HEK293 (cell line): ENCODE measurements around the gene SGCB.

ENCODE experiments used
- ZFP3 ChIP-seq: fragments of 450-650 bp; formaldehyde crosslinking; IDR thresholded peaks from 2 replicates; pipeline ENCODE4 v1.5.1; 2016; ENCODE audit warnings: low read depth, missing biosample characterization, missing genetic modification characterization
- ZNF138 ChIP-seq: fragments of 450-650 bp; formaldehyde crosslinking; IDR thresholded peaks from 2 replicates; pipeline ENCODE4 v1.5.1; 2016; ENCODE audit warnings: missing biosample characterization, missing genetic modification characterization, borderline replicate concordance
- ZNF24 ChIP-seq: fragments of 450-650 bp; formaldehyde crosslinking; IDR thresholded peaks from 2 replicates; pipeline ENCODE4 v1.5.1; 2016; ENCODE audit warnings: missing biosample characterization, missing genetic modification characterization
- ZNF792 ChIP-seq: fragments of 450-650 bp; formaldehyde crosslinking; IDR thresholded peaks from 2 replicates; pipeline ENCODE4 v1.5.1; 2016; ENCODE audit warnings: missing biosample characterization, missing genetic modification characterization
- TF ChIP-seq, protein P1 (sequence below): fragments of 450-650 bp; formaldehyde crosslinking; IDR thresholded peaks from 2 replicates; pipeline ENCODE4 v1.5.1; 2016; ENCODE audit warnings: missing biosample characterization, missing genetic modification characterization
- TF ChIP-seq, protein P2 (sequence below): fragments of 450-650 bp; formaldehyde crosslinking; IDR thresholded peaks from 2 replicates; pipeline ENCODE4 v1.5.1; 2016; ENCODE audit warnings: missing biosample characterization, missing genetic modification characterization

DNA sequence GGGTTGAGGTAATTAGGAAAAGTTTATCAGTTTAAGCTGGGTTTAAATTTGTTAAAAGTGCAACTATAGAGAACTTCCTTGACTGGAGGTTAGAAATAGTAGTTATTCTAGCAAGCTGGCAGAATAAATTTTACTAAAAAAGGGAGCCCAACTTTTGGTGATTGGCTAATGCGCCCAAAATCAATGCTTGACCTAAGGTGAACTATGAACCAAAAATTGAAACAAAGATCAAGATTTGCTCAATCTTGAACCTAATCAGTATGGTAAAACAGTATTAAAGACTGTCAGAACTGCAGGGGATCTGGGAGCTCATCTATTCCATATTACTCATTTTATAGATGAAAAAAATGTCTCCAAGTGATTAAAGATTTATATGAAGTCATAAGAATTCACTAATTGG is 6.9 kb upstream of the SGCB start:
- TF ChIP-seq, protein P1, sequence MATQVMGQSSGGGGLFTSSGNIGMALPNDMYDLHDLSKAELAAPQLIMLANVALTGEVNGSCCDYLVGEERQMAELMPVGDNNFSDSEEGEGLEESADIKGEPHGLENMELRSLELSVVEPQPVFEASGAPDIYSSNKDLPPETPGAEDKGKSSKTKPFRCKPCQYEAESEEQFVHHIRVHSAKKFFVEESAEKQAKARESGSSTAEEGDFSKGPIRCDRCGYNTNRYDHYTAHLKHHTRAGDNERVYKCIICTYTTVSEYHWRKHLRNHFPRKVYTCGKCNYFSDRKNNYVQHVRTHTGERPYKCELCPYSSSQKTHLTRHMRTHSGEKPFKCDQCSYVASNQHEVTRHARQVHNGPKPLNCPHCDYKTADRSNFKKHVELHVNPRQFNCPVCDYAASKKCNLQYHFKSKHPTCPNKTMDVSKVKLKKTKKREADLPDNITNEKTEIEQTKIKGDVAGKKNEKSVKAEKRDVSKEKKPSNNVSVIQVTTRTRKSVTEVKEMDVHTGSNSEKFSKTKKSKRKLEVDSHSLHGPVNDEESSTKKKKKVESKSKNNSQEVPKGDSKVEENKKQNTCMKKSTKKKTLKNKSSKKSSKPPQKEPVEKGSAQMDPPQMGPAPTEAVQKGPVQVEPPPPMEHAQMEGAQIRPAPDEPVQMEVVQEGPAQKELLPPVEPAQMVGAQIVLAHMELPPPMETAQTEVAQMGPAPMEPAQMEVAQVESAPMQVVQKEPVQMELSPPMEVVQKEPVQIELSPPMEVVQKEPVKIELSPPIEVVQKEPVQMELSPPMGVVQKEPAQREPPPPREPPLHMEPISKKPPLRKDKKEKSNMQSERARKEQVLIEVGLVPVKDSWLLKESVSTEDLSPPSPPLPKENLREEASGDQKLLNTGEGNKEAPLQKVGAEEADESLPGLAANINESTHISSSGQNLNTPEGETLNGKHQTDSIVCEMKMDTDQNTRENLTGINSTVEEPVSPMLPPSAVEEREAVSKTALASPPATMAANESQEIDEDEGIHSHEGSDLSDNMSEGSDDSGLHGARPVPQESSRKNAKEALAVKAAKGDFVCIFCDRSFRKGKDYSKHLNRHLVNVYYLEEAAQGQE (tag by site-specific recombination): no peak
- TF ChIP-seq ZNF24: no peak
- TF ChIP-seq, protein P2, sequence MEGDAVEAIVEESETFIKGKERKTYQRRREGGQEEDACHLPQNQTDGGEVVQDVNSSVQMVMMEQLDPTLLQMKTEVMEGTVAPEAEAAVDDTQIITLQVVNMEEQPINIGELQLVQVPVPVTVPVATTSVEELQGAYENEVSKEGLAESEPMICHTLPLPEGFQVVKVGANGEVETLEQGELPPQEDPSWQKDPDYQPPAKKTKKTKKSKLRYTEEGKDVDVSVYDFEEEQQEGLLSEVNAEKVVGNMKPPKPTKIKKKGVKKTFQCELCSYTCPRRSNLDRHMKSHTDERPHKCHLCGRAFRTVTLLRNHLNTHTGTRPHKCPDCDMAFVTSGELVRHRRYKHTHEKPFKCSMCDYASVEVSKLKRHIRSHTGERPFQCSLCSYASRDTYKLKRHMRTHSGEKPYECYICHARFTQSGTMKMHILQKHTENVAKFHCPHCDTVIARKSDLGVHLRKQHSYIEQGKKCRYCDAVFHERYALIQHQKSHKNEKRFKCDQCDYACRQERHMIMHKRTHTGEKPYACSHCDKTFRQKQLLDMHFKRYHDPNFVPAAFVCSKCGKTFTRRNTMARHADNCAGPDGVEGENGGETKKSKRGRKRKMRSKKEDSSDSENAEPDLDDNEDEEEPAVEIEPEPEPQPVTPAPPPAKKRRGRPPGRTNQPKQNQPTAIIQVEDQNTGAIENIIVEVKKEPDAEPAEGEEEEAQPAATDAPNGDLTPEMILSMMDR (tag by site-specific recombination): no peak
- no peak for TF ChIP-seq ZFP3 (tag by site-specific recombination)
- TF ChIP-seq ZNF792 (tag by site-specific recombination): no peak
- TF ChIP-seq ZNF138 (tag by site-specific recombination): no peak
